Astrocyte (in vitro differentiated cells and primary cell): Measurements from ENCODE around the gene AZU1.

Experiments used
- EZH2 ChIP-seq: IDR thresholded peaks from 2 replicates; pipeline ENCODE4 v1.6.1; 2012; ENCODE audit warnings: mild to moderate bottlenecking, low read length, inconsistent platforms; ENCODE audit not compliant: insufficient read depth
- TF ChIP-seq, protein P1 (sequence below): IDR thresholded peaks from 2 replicates; pipeline ENCODE4 v1.5.1; 2011; ENCODE audit warnings: low read depth, mild to moderate bottlenecking, inconsistent platforms, low read length, moderate library complexity; ENCODE audit not compliant: insufficient read depth

DNA sequence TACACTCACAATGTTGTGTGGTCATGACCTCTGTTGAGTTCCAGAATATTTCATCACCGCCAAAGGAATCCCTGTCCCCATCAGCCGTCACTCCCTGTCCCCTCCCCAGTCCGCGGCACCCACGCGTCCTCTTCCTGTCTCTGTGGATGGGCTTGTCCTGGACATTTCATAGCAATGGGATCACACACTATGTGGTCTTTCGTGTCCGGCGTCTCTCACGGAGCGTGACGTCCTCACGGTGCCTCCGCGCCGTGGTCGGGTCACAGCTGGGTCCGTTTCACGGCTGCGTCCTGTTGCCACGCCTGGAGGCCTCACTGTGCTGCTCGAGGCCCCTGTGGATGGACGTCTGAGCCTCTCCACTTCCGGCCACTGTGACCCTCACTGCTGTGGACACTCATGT, 6.6 kb downstream of the AZU1 start:
- TF ChIP-seq, protein P1, sequence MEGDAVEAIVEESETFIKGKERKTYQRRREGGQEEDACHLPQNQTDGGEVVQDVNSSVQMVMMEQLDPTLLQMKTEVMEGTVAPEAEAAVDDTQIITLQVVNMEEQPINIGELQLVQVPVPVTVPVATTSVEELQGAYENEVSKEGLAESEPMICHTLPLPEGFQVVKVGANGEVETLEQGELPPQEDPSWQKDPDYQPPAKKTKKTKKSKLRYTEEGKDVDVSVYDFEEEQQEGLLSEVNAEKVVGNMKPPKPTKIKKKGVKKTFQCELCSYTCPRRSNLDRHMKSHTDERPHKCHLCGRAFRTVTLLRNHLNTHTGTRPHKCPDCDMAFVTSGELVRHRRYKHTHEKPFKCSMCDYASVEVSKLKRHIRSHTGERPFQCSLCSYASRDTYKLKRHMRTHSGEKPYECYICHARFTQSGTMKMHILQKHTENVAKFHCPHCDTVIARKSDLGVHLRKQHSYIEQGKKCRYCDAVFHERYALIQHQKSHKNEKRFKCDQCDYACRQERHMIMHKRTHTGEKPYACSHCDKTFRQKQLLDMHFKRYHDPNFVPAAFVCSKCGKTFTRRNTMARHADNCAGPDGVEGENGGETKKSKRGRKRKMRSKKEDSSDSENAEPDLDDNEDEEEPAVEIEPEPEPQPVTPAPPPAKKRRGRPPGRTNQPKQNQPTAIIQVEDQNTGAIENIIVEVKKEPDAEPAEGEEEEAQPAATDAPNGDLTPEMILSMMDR = no peak
- no peak for TF ChIP-seq EZH2
